Stimulated activated CD4-positive, alpha-beta T cell treated with anti-CD3 and anti-CD28 coated beads, Interleukin-1b, Interleukin-23, amount 100 ng/mL, for 4 hours (primary cell): ENCODE data around the gene ZCCHC14.
"Not testable (repeated sequence)": the region's sequence is repeated elsewhere in the genome, so short reads cannot be mapped to it uniquely, and the experiment has no call there.

Source experiments
- DNase-seq, 2 donors: peaks; one replicate each; pipeline ENCODE4 v3.0.0-alpha.2; 2020; ENCODE audit warnings: low read depth in 2 of 2

The ZCCHC14 gene

GRCh38 chr16:87362828-87363559 lies 129.8 kb downstream of the ZCCHC14 start:
- not testable (repeated sequence) for DNase-seq

DNA sequence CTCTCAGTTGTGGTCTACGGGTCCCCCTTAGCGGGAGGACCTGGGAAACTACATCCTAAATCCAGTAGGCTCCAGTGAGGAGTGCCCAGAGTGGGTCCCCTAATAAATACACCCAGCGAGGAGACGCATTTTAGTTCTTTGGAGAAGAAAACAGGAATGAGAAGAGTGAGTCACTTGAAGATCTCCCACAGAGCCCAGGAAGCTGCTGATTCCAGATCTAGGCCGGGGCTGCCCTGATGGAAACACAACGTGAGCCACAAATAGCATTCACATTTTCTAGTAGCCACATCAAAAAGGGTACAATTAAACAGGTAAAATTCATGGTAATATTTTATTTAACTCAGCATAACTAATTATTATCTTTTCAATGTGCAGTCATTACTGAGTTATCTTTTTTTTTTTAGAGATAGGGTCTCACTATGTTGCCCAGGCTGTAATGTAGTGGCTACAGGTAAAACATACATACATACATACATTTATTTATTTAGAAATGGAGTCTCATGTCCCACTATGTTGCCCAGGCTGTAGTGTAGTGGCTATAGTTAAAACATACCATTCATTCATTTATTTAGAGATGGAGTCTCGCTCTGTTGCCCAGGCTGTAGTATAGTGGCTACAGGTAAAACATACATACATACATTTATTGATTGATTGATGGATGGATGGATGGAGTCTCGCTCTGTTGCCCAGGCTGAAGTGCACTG lies 130.8 kb downstream of the ZCCHC14 start:
- DNase-seq: no peak

- no peak for DNase-seq
These were observed 131.8 kb downstream of the ZCCHC14 start for GRCh38 chr16:87360862-87361610.

DNA sequence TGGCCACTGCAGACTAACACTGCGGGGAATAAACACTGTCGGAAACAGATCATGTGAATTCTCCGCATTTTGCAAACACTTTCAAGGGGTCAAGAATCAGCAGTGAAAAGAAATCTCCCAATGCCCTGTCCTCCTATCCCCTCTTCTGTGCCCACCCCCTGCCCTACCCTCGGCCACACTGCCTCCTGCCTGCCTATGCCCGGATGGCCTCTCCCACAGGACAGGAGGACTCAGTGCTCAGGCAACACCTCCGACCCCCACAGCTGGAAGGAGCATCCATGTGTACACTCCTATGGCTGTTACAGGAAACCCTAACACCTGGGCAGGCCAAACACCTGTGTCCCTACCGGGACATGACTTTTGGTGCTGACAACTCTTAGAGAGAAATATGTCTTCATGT lies 133.7 kb downstream of the ZCCHC14 start:
- no peak for DNase-seq

DNA sequence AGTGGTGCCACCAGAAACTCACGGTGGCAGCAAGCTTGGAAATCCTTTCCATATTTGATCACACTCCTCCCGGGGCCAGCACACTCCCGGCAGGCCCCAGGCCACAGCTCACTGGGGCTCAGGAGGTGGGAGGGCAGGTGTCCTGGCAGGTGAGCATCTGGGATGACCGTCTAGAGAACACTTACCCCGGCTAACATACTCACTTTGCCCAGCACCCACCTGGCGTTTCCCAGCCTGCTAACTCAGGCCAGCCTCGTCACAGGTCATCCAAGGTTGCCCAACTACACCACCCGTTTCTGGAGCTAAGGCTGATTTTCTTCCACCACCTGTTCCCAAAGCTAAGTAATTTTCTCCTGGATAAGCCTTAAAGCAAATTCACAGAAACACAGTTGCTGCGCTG lies 134.1 kb downstream of the ZCCHC14 start:
- no peak for DNase-seq

- no peak for DNase-seq
These were observed 134.6 kb downstream of the ZCCHC14 start for GRCh38 chr16:87358250-87358649.

DNA sequence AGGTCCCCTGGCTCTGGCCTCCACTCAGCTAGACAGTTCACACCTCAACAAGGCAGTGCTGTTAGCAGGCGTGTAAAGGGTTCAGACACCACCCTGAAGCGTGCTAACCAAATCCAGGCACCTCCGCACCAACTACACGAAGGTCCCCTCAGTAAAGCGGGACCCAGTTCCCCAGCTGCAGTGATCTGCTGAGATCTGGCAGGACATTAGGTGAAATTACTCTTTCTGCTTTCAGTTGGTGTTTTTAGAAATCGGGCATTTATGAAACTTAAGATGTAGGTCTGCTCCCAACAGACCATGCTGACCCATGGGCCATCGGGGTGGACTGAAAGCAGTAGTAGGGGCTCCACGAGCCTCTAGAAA lies 136.4 kb downstream of the ZCCHC14 start:
- no peak for DNase-seq
